Measurements from ENCODE around the gene DGKD.

DGKD gene

DNA sequence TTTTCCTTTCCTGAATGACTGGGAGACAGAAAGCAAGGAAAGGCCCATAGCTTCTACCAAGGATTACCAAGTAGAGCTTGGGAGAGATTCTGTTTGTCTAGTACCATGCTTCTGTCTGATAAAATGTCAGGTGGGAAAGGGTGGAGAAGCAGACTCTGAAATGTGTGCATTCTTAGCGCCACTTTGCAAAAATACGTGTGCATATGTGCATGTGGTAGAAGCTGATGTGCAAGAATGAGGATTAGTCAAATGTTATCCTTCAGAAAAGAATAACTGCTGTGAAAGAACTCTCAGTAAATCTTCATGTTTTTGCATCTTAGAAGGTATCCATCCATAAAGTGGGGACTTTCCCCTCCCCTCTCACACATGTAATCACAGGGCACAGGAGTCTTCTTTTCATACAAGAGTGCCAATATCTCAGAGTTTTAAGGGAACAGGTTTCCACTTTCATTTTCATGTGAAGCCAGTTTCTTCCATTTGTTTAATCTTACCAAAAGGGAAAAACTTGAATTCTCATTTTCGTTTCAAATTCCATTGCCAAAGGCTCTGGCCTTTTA is 15.4 kb upstream of the DGKD start:
- DNase-seq (ENCODE audit: low read depth in 2 of 2, low spot score in 1 of 2), result no peak

- no peak for DNase-seq (ENCODE audit: low read depth in 2 of 2, low spot score in 1 of 2)
These were observed 14.9 kb upstream of the DGKD start for GRCh38 chr2:233339427-233339826.

GRCh38 chr2:233341296-233341695 is 13.0 kb upstream of the DGKD start:
- DNase-seq (ENCODE audit: low read depth in 2 of 2, low spot score in 1 of 2), result no peak

DNA sequence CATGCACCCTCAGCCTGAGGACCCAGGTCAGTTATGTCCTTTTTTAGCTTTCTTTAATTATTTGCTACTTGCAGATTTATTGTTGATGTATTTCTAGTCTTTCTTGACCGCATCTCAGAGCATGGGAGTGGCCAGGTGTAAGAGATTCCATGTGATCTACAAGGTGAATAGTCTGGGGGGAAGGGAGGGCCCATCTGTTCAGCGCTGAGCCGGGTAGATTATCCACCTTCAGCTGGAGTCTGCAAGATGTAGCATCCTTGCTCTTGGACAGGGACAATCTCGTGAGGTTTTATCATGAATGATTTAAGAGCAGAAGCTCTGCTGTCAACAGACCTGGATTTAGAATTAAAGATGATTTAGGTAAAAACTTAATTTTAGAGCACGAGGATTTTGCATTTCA is 12.0 kb upstream of the DGKD start:
- no peak for DNase-seq (ENCODE audit: low read depth in 2 of 2, low spot score in 1 of 2)

DNA sequence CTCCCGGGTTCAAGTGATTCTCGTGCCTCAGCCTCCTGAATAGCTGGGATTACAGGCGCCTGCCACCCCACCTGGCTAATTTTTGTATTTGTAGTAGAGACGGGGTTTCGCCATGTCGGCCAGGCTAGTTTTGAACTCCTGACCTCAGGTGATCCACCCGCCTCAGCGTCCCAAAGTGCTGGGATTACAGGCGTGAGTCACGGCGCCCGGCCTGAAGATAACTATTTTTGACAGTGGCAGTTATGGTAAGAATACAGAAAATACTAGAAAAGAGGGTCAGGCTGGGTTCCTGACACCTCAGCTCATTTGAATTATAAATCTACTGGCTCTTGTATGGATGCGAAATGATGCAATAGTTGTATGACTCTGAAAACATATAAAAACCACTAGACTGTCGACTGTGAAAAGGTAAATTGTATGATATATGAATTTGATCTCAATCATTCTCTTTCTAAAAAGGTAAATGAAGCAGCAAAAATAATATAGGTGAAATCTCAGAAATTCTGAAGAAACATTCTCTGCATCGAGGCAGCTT is 11.1 kb upstream of the DGKD start:
- DNase-seq (ENCODE audit: low read depth in 2 of 2, low spot score in 1 of 2), result no peak

GRCh38 chr2:233346376-233346775 is 7.9 kb upstream of the DGKD start:
- DNase-seq (ENCODE audit: low read depth in 2 of 2, low spot score in 1 of 2), result no peak

DNA sequence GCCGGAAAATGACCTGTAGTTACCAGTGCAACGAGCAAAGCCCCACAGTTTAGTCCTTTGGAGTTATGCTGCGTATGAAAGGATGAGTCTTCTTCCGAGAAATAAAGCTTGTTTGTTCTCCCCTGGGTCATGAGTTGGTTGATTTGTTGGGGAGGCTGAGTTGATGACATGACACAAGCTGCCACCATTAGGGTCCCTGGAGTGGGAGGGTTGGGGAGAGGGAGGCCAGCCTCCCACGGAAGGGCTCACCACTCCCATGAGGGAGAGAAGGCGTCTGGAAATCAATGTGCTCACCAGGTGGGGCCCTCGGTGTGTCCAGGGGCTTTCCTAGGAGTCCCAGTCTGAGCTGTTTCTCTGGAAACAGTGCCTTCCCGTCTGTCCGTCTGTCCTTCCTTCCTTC is 7.4 kb upstream of the DGKD start:
- DNase-seq (ENCODE audit: low read depth in 2 of 2, low spot score in 1 of 2), result no peak

DNA sequence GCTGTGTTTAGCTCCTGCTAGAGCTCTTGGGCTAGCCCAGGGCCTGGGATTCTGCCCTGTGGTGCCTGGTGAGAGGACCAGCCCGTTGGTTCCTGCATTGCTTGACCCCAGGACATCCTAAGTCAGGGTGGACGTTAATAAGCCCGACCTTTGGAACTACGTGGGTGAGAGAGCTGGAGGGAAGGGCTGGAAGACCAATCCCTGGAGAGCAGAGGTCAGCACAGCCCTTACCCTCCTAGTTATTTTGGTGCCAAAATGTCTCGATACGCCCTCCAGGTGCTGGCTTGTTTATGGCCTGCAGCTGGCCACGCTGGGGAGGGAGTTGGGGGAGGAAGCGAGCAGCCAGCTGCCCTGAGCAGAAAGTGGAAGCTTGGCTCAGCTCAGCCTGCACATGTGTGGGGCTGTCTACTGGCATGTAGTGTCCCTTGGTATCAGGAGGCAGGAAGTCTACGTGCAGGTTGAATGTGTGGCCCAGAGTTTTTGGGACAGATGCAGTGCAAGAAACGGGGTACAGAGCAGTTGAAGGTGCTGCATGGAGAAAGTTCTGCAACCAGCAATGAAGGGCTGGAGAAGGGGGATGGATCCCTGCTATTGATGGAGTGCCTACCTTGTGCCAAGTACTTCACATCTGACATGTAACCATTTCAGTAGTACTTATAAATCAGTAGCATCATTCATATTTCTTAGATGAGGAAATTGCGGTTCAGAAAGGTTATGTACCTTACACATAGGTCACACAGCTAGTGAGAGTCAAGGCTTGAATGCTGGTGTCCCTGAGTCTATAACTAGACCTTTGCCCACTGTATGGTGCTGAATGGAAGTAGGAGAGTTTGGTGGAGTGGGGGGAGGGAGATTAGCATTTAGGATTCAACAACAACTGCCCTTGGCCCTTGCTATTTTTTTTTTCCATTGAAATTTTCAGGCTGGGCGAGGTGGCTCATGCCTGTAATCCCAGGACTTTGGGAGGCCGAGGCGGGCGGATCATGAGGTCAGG is 5.0 kb upstream of the DGKD start:
- DNase-seq (ENCODE audit: low read depth in 2 of 2, low spot score in 1 of 2), result no peak

- DNase-seq (ENCODE audit: low read depth in 2 of 2, low spot score in 1 of 2), result peak in 1 of 2 donors; percentile 19
These were observed 3.6 kb upstream of the DGKD start for GRCh38 chr2:233350708-233351107.

DNA sequence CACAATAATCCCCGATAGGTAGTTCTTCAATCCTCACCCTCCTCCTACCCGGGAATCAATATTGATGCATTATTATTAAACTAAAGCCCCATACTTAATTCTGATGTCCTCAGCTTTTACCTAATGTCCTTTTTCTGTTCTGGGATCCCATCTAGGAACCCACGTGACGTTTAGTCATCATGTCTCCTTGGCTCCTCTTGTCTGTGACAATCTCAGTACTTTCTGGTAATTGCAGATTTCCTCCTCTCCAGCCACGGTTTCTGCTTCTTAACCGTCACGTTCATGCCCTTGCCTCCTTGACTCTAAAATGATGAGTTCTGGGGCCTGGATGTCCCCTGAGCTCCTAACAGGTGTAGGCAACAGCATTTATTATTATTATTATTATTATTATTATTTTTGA is 2.9 kb upstream of the DGKD start:
- DNase-seq (ENCODE audit: low read depth in 2 of 2, low spot score in 1 of 2), result no peak

DNA sequence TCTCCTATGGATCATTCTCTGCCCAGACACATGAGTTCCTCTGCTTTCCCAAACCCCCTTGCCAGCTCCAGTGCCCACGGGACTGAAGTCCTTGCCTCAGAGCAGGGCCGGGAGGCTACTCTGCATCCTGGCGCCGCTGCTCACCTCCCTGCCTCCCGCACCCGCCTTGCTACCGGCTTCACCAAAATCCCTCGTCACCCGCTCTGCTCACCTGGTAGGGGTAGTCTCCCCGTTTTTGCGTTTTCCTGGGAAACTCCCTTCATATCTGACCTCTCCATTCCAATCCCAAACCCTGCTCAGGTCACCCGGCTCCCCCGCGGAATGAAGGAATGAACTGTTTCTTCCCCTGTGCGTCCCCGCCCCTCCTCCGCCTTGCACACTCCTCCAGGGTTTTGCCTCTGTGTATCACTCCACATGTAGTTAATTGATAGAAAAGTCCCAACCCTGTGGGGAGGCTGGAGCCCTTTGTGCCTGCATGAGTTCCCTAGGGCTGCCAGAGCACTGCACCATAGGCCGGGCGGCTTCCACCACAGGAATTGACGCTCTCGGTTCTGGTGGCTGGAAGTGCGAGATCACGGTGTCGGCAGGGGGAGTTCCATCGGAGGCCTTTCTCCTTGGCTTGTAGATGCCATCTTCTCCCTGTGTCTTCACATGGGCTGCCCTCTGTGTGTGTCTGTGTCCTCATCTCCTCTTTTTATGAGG is 2.0 kb upstream of the DGKD start:
- DNase-seq (ENCODE audit: low read depth in 2 of 2, low spot score in 1 of 2), result no peak

GRCh38 chr2:233353101-233353768 is 1.1 kb upstream of the DGKD start:
- DNase-seq (ENCODE audit: low read depth in 2 of 2, low spot score in 1 of 2), result no peak

DNA sequence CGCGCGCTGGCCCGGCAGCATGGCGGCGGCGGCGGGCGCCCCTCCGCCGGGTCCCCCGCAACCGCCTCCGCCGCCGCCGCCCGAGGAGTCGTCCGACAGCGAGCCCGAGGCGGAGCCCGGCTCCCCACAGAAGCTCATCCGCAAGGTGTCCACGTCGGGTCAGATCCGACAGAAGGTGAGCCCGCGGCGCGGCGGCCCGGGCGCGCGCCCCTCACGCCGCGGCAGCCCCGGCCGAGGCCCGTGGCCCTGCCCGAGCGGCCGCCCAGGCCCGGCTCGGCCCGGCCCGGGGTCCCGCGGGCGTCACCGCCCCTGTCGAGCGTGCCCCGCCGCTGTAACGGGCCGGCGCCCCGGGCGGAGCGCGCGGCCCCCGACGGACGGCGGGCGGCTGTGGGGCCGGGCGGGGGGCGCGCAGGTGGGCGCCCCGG is 218 bp downstream of the DGKD start:
- no peak for DNase-seq (ENCODE audit: low read depth in 2 of 2, low spot score in 1 of 2)

DNA sequence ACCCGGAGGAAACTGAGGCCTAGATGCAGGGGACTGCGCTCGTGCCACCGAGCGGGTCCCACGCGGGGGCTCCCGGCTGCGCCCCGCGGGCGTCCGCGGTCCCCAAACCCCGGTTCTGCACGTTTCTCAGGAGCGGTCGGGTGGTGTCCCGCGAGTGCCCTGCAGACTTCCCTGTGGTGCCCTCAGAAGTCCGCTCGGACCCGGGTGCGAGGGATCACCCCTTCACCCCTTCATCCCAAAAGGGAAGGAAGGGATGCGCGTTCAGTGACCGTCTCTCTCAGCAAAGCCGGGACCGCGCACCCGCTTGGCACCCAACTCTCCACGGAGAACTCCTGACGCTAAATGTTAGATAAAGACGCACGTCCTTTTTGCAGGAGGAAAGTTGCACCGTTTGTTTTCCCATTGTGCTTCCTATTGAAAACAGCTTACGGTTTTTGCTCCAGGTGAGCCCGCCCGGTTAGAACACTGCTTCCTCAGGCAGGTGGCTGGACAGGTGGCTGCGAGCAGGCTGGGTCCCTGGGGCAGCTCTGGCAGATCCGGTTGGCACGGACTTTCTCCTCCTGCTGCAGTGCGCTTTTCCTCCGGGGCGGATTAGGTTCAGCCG is 779 bp downstream of the DGKD start:
- DNase-seq (ENCODE audit: low read depth in 2 of 2, low spot score in 1 of 2), result no peak

DNA sequence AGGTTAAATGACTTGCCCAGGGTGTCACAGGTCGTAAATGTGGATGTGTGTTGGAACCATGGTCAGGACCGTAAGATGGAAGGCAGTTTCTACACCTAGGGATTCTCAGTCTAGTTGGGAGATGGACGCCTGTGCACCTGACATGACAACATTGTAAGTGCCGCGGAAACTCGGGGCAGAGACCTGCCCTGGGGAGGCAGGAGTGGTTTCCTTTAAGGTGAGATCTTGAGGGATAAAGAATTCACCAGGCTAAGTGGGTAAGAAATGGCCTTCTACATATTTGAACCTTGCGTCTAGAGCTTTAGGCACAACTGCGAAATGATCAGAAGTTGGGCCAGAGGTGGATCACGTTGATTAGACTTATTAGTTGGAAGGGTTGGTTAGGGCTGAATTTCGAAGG is 1.6 kb downstream of the DGKD start:
- DNase-seq (ENCODE audit: low read depth in 2 of 2, low spot score in 1 of 2), result no peak

DNA sequence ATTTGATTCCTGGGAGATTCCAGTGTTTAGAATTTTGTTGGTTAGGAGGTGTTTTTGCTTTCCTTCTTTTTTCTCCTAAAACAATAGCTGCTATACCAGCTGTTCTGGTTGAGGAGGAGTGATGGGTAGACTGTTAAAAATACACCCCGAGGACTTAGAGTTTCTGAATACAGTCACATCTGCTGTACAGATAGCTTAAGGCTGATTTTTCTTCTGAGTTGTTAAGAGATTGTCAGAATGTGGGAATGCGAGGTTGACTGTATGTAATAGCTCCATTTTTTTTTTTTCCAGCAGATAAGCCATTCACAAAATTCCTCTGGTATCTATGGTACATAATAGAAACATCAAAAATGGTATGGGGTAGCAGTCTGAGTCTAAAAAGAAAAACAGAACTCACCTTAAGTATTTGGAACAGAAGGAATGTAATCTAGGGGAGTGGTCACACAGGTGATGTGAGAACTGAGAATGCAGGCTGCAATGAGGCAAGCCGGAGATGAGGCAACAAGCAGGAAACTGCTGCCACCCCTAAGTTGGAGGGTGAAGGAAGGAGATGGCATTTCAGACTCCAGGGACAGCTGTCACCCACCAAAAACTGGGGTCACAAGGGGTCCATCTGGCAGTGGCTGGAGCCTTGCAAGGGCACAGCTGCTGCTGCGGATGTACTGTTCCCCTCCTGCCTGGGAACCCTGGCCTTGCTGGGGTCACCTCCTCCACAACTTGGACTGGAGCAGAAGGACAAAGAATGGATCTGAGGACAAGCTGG is 2.4 kb downstream of the DGKD start:
- DNase-seq (ENCODE audit: low read depth in 2 of 2, low spot score in 1 of 2), result no peak

DNA sequence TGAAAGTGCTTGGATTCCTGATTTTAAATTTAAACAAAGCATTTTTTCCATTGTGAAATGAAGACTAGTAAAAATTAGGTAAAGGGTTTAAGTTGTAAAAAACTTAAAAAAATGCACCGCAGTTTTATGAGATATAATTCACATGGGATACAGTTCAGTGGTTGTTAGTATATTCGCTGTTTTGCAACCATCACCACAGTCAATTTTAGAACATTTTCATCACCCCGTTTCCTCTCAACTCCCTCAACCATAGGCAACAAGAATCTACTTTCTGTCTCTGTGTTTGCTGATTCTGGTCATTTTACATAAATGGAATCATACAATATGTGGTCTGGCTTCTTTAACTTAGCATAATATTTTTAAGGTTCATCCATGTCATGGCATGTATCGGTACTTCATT is 4.0 kb downstream of the DGKD start:
- DNase-seq (ENCODE audit: low read depth in 2 of 2, low spot score in 1 of 2), result no peak

- DNase-seq (ENCODE audit: low read depth in 2 of 2, low spot score in 1 of 2), result no peak
These were observed 4.7 kb downstream of the DGKD start for GRCh38 chr2:233358947-233359346.

DNA sequence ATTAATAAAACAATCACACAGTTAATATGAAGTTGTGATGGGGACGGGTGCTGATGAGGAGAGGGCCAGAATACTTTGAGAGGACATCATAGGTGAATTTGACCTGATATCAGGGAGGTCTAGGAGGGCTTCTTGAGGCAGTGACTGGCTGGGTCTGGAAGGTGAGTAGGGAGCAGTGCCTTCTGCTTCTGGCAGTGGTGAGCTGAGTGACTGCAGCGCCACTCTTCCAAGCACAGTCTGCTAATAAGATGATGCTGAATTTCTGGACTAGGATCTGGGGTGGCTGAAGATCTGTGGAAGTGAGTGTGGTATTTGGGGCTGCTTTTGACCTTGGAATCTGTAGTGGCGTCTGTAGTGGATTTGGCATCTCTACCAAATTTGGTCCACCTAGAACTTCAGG is 5.5 kb downstream of the DGKD start:
- no peak for DNase-seq (ENCODE audit: low read depth in 2 of 2, low spot score in 1 of 2)

- DNase-seq (ENCODE audit: low read depth in 2 of 2, low spot score in 1 of 2), result no peak
These were observed 6.5 kb downstream of the DGKD start for GRCh38 chr2:233360771-233361176.

All from stimulated activated CD8-positive, alpha-beta memory T cell treated with anti-CD3 and anti-CD28 coated beads, Interleukin-4, amount 100 ng/mL, for 1 hour (primary cell).